Skeletal muscle satellite cell (primary cell): ENCODE data around the gene P3H1.
"Not testable (repeated sequence)": the region's sequence is repeated elsewhere in the genome, so short reads cannot be mapped to it uniquely, and the experiment has no call there.

Experiments
- H3K27me3 ChIP-seq: 2 replicates; pipeline ENCODE4 v1.7.0; 2013; ENCODE audit warnings: low read length; ENCODE audit not compliant: control insufficient read depth, insufficient read depth
- H3K36me3 ChIP-seq: 2 replicates; pipeline ENCODE4 v1.7.0; 2013; ENCODE audit warnings: mild to moderate bottlenecking, control low read depth, low read length; ENCODE audit not compliant: insufficient read depth
- H3K4me1 ChIP-seq: 2 replicates; pipeline ENCODE4 v1.7.0; 2013; ENCODE audit warnings: low read length; ENCODE audit not compliant: control insufficient read depth, insufficient read depth
- H3K4me2 ChIP-seq: 2 replicates; pipeline ENCODE4 v1.7.0; 2013; ENCODE audit warnings: mild to moderate bottlenecking, low read length
- H3K4me3 ChIP-seq: 2 replicates; pipeline ENCODE4 v1.7.0; 2013; ENCODE audit warnings: low read length
- H3K9ac ChIP-seq: 2 replicates; pipeline ENCODE4 v1.7.0; 2013; ENCODE audit warnings: mild to moderate bottlenecking, low read depth, low read length, moderate library complexity
- H3K9me3 ChIP-seq: replicated peaks from 2 replicates; pipeline ENCODE4 v1.7.0; 2013; ENCODE audit warnings: mild to moderate bottlenecking, control low read depth, low read length

Gene P3H1

GRCh38 chr1:42751511-42752070 is 15.2 kb downstream of the P3H1 start:
- H3K9ac ChIP-seq, H3K4me2 ChIP-seq, H3K4me3 ChIP-seq, H3K4me1 ChIP-seq, H3K9me3 ChIP-seq, H3K27me3 ChIP-seq: not testable (repeated sequence)
- peaks cover 84% of the 10 kb centered on the region for H3K36me3 ChIP-seq

DNA sequence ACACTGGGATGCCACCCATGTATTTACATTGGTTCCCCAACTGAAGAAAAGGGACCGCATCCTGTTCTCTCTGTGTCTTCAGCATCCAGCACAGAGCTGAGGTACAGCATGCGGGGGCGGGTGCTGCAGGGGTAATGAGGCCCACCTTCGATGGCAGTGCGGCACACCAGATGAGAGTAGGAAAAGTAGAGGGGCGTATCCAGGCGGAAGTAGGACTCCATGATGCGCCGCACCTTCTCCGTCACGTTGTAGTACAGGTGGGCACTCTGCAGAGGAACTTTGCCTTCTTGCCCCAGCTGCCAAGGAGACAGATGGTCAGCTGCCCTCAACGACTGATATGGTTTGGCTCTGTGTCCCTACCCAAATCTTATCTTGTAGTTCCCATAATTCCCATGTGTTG is 16.8 kb downstream of the P3H1 start:
- Histone ChIP-seq H3K9ac (no peak overlapping the region), H3K27me3 (no peaks in the 10 kb centered on the region), H3K4me1 (peaks cover 8% of the 10 kb centered on the region), H3K36me3 (peaks cover 82% of the 10 kb centered on the region), H3K9me3 (no peaks in the 10 kb centered on the region), H3K4me3 (no peak overlapping the region), H3K4me2 (no peak overlapping the region)

- peaks cover 8% of the 10 kb centered on the region for H3K4me1 ChIP-seq
- H3K27me3 ChIP-seq: no peaks in the 10 kb centered on the region
- H3K36me3 ChIP-seq: peaks cover 69% of the 10 kb centered on the region
- no peak overlapping the region for H3K9ac ChIP-seq
- H3K4me2 ChIP-seq: no peak overlapping the region
- H3K9me3 ChIP-seq: no peaks in the 10 kb centered on the region
- H3K4me3 ChIP-seq: no peak overlapping the region
Observed at GRCh38 chr1:42748461-42749410, 18.1 kb downstream of the P3H1 start.

GRCh38 chr1:42748021-42748420 is 18.8 kb downstream of the P3H1 start:
- Histone ChIP-seq H3K9ac (no peak overlapping the region), H3K9me3 (no peaks in the 10 kb centered on the region), H3K4me2 (no peak overlapping the region), H3K36me3 (peaks cover 66% of the 10 kb centered on the region), H3K4me1 (peaks cover 4% of the 10 kb centered on the region), H3K27me3 (no peaks in the 10 kb centered on the region), H3K4me3 (no peak overlapping the region)

GRCh38 chr1:42747125-42747524 is 19.7 kb downstream of the P3H1 start:
- Histone ChIP-seq H3K36me3 (peaks cover 57% of the 10 kb centered on the region), H3K4me2 (no peak overlapping the region), H3K27me3 (no peaks in the 10 kb centered on the region), H3K9me3 (no peaks in the 10 kb centered on the region), H3K4me3 (no peak overlapping the region), H3K4me1 (no peaks in the 10 kb centered on the region), H3K9ac (no peak overlapping the region)

DNA sequence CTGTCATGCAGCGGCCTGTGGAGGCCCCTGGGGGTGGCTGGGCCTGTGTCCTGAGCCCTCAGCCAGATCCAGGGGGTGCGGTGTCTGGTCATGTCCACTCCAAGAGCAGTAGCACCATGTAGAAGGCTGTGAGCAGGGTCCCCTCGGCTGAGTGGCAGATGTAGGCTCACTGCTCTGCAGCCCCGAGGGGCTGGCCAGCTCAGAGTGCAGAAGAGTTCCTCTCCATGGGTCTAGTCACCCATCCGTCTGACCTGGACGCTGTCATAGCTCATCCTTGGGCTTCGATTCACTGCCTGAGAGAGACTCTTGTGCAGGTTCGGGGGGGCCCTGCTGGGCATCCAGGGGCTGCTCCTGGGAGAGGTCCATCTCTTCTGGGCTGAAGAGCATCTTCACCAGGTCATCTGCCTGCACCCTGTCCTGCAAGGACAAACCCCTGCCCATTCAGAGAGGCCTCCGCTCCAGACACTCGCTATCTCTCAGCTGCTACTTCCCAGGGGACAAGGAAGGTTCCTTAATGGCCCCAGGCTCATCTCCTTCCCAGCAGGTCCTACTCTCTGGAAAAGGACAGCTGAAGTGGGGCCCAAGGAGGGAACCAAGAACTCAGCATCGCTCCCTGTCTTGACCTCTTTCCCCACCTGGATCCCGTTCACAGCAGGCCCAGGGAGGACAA is 20.3 kb downstream of the P3H1 start:
- no peak overlapping the region for H3K4me2 ChIP-seq
- no peaks in the 10 kb centered on the region for H3K9me3 ChIP-seq
- no peaks in the 10 kb centered on the region for H3K27me3 ChIP-seq
- peaks cover 52% of the 10 kb centered on the region for H3K36me3 ChIP-seq
- no peak overlapping the region for H3K9ac ChIP-seq
- H3K4me1 ChIP-seq: no peaks in the 10 kb centered on the region
- no peak overlapping the region for H3K4me3 ChIP-seq

DNA sequence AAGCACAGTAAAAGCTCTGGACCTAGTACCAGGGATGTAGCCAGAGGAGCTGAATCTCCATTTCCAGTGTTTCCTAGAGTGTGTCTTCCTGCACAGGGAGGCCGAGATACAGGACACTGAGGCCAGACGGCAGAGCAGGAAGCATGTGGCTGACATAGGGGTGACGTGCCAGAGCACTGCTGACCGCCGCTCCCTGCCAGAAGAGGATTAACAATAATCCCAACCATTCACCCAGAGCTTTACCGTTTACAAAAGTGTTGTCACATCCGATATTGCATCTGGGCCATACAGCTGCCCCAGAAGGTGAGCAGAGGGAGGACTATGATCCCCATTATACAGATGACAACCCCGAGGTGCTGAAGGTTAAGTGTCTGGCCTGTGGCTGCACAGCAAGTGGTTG is 21.0 kb downstream of the P3H1 start:
- no peaks in the 10 kb centered on the region for H3K9me3 ChIP-seq
- H3K36me3 ChIP-seq: peaks cover 51% of the 10 kb centered on the region
- no peak overlapping the region for H3K4me2 ChIP-seq
- H3K27me3 ChIP-seq: no peaks in the 10 kb centered on the region
- no peak overlapping the region for H3K4me3 ChIP-seq
- H3K4me1 ChIP-seq: no peaks in the 10 kb centered on the region
- no peak overlapping the region for H3K9ac ChIP-seq

DNA sequence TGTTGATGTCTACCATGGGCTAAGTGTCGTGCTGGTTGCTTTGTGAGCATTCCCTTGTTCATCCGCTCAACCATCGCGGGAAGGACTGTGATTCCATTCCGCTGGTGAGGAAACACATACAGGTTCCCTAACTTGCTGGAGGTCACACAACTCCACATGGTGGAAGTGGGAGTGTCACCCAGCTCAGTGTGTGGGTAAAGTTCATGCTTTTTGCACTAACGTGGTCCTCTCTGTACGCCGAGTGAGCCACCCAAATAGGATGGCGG is 22.7 kb downstream of the P3H1 start:
- no peak overlapping the region for H3K4me3 ChIP-seq
- peaks cover 38% of the 10 kb centered on the region for H3K36me3 ChIP-seq
- H3K4me1 ChIP-seq: no peaks in the 10 kb centered on the region
- no peak overlapping the region for H3K9ac ChIP-seq
- H3K27me3 ChIP-seq: no peaks in the 10 kb centered on the region
- H3K4me2 ChIP-seq: no peak overlapping the region
- no peaks in the 10 kb centered on the region for H3K9me3 ChIP-seq

DNA sequence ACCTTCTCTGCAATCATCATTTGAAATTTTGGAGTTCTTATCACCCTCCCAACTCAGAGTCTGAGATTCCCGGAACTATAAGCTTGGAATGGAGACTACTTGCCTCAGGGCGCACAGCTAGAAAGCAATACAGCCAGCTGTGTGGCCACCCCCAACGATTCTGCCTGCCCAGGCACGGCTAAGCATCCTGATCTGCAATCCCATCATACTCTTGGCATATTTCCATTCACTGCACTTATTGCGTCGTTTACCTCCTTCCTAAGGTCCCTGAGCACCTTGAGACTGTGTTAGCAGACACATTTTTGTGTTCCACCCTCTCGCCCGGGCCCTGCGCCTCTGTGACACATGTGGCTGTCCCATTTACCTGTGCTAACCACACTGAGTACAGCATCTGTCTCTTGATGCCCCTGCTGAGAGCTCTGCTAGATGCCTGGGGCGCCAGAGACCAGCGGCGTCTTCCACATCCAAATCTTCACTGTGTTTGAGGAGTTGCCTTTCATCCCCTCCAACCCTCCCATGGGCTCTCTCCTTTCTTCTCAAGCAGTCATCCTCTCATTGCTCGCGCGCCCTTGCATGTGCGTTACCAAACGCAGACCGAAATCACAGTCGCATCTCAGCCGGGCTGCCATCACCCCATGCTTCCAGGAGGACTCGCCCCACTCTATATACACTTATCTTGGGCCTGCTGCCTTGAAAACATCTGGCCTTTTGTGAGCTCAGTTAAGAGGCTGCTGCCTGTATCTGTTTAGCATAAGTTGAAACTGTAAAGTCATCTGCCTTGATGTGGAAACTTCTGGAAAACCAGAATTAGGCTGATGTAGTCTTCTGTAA is 23.3 kb downstream of the P3H1 start:
- Histone ChIP-seq H3K4me3 (no peak overlapping the region), H3K9me3 (no peaks in the 10 kb centered on the region), H3K4me1 (no peaks in the 10 kb centered on the region), H3K36me3 (peaks cover 33% of the 10 kb centered on the region), H3K9ac (no peak overlapping the region), H3K27me3 (no peaks in the 10 kb centered on the region), H3K4me2 (no peak overlapping the region)

GRCh38 chr1:42742617-42743316 is 24.1 kb downstream of the P3H1 start:
- H3K9me3 ChIP-seq: no peaks in the 10 kb centered on the region
- no peak overlapping the region for H3K4me2 ChIP-seq
- H3K9ac ChIP-seq: no peak overlapping the region
- H3K4me3 ChIP-seq: no peak overlapping the region
- no peaks in the 10 kb centered on the region for H3K4me1 ChIP-seq
- peaks cover 25% of the 10 kb centered on the region for H3K36me3 ChIP-seq
- H3K27me3 ChIP-seq: no peaks in the 10 kb centered on the region

DNA sequence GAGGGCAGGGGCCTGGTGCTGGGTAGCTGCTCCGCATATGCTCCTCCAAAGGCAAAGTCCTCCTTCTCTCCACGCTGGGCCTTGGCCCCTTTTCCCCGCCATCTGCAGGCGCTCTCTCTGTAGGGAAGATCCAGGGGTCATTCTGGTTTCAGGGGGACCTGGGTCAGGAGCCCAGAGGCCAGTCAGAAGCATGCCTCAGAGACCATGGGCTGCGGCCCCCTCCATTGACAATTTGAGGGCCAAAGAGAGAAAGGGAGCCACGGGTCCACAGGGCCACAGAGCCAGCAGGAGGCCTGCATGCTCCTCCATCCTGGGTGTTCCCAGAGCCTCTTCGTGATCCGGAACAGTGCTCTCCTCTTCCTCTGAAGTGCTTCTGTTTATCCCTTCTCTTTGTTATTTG is 24.7 kb downstream of the P3H1 start:
- Histone ChIP-seq H3K27me3 (no peaks in the 10 kb centered on the region), H3K4me3 (no peak overlapping the region), H3K4me2 (no peak overlapping the region), H3K9me3 (no peaks in the 10 kb centered on the region), H3K4me1 (no peaks in the 10 kb centered on the region), H3K36me3 (peaks cover 20% of the 10 kb centered on the region), H3K9ac (no peak overlapping the region)
